CD14-positive monocyte (primary cell): ENCODE measurements around the gene TBC1D28. TPM values are rescaled to one million over a fixed set of nuclear protein-coding genes. Genes with fewer than 3 reads are reported as not detected.
"Not testable (repeated sequence)": the region's sequence is repeated elsewhere in the genome, so short reads cannot be mapped to it uniquely, and the experiment has no call there.

Experiments
- DNase-seq, 3 donors: peaks; one replicate each; pipeline ENCODE4 v3.0.0-alpha.2; 2011 to 2022
- H2AFZ ChIP-seq: 2 replicates; pipeline ENCODE4 v1.6.0; 2012; ENCODE audit warnings: mild to moderate bottlenecking, low read depth, low read length, inconsistent platforms; ENCODE audit not compliant: insufficient read depth, poor library complexity, severe bottlenecking
- H3K27ac ChIP-seq, 2 donors: 1 replicate in 1 of 2; 2 replicates in 1 of 2; pipeline ENCODE4 v1.5.1; 2012 to 2013; ENCODE audit warnings: low read length in 2 of 2, control low read depth in 1 of 2, inconsistent platforms in 1 of 2, low read depth in 1 of 2, mild to moderate bottlenecking in 1 of 2
- H3K27me3 ChIP-seq, 2 donors: one replicate each; pipeline versions ENCODE4 v1.6.0 to v1.6.1; 2011 to 2013; ENCODE audit warnings: low read length in 2 of 2; ENCODE audit not compliant: control insufficient read depth in 2 of 2, insufficient read depth in 2 of 2
- H3K36me3 ChIP-seq, 2 donors: replicated peaks in 1 of 2; 1 replicate in 1 of 2; 2 replicates in 1 of 2; pipeline versions ENCODE4 v1.5.1 to v1.6.1; 2012 to 2013; ENCODE audit warnings: low read length in 2 of 2, control low read depth in 1 of 2, inconsistent platforms in 1 of 2, mild to moderate bottlenecking in 1 of 2; ENCODE audit not compliant: insufficient read depth in 2 of 2, control insufficient read depth in 1 of 2
- H3K4me1 ChIP-seq, 2 donors: 1 replicate in 1 of 2; 2 replicates in 1 of 2; pipeline versions ENCODE4 v1.5.1 to v1.6.1; 2012 to 2013; ENCODE audit warnings: low read length in 2 of 2, control low read depth in 1 of 2, inconsistent platforms in 1 of 2, mild to moderate bottlenecking in 1 of 2, moderate library complexity in 1 of 2; ENCODE audit not compliant: insufficient read depth in 2 of 2, control insufficient read depth in 1 of 2
- H3K4me2 ChIP-seq: replicated peaks from 2 replicates; pipeline ENCODE3; 2012; ENCODE audit warnings: low read length, moderate library complexity, mild to moderate bottlenecking; ENCODE audit not compliant: poor library complexity, severe bottlenecking; ENCODE audit errors: extremely low read depth
- H3K4me3 ChIP-seq, 3 experiments: fragments of 200-600 bp in 1 of 3; sonication (generic) in 1 of 3; replicated peaks in 1 of 3; 1 replicate in 2 of 3; 2 replicates in 1 of 3; pipeline ENCODE4 v1.5.1; 2011 to 2013; ENCODE audit warnings: low read length in 3 of 3, mild to moderate bottlenecking in 3 of 3, control low read depth in 2 of 3, low read depth in 2 of 3, inconsistent platforms in 1 of 3, moderate library complexity in 1 of 3
- H3K79me2 ChIP-seq: 2 replicates; pipeline ENCODE4 v1.6.0; 2012; ENCODE audit warnings: mild to moderate bottlenecking, control low read depth, inconsistent platforms, low read length, moderate library complexity; ENCODE audit not compliant: insufficient read depth
- H3K9ac ChIP-seq: 2 replicates; pipeline ENCODE4 v1.6.0; 2017; ENCODE audit warnings: low read length, mild to moderate bottlenecking; ENCODE audit not compliant: insufficient read depth, poor library complexity, severe bottlenecking
- H3K9me3 ChIP-seq, 2 donors: replicated peaks in 1 of 2; 1 replicate in 1 of 2; 2 replicates in 1 of 2; pipeline versions ENCODE4 v1.5.1 to v1.6.1; 2012 to 2013; ENCODE audit warnings: low read length in 2 of 2, control low read depth in 1 of 2; ENCODE audit not compliant: control insufficient read depth in 1 of 2, insufficient read depth in 1 of 2
- H4K20me1 ChIP-seq: 2 replicates; pipeline ENCODE4 v1.6.0; 2012; ENCODE audit warnings: mild to moderate bottlenecking, low read length, control low read depth, moderate library complexity; ENCODE audit not compliant: insufficient read depth
- H3K27ac Mint-ChIP-seq, 7 donors: one replicate each; pipeline ENCODE4 v1.8.0; 2020; ENCODE audit warnings: mild to moderate bottlenecking in 7 of 7, mixed read lengths in 7 of 7, moderate library complexity in 6 of 7, inconsistent platforms in 2 of 7
- H3K27me3 Mint-ChIP-seq, 3 donors: one replicate each; pipeline ENCODE4 v1.8.0; 2021 to 2022; ENCODE audit warnings: low read depth in 3 of 3, mild to moderate bottlenecking in 3 of 3, mixed read lengths in 3 of 3, moderate library complexity in 3 of 3, inconsistent platforms in 1 of 3
- H3K36me3 Mint-ChIP-seq, 2 donors: one replicate each; pipeline ENCODE4 v1.8.0; 2020; ENCODE audit warnings: mixed read lengths in 2 of 2, inconsistent platforms in 1 of 2, mild to moderate bottlenecking in 1 of 2
- H3K4me1 Mint-ChIP-seq: one replicate; pipeline ENCODE4 v1.8.0; 2020; ENCODE audit warnings: mild to moderate bottlenecking, mixed read lengths
- H3K4me3 Mint-ChIP-seq, 2 donors: one replicate each; pipeline ENCODE4 v1.8.0; 2020; ENCODE audit warnings: mild to moderate bottlenecking in 2 of 2, mixed read lengths in 2 of 2, moderate library complexity in 1 of 2
- H3K9me3 Mint-ChIP-seq, 7 donors: one replicate each; pipeline ENCODE4 v1.8.0; 2020 to 2022; ENCODE audit warnings: mixed read lengths in 7 of 7, mild to moderate bottlenecking in 6 of 7, moderate library complexity in 6 of 7, inconsistent platforms in 2 of 7
- WGBS: methylation state at CpG from one replicate; pipeline ENCODE4 v1.1.5; 2013; ENCODE audit warnings: missing lambda C conversion rate; ENCODE audit not compliant: insufficient coverage; 5-methylcytosine and 5-hydroxymethylcytosine counted together
- intact Hi-C, 2 donors: fragments of 100-400 bp; cut with micrococcal nuclease; formaldehyde crosslinking; loops; one replicate each; pipeline versions ENCODE4 v1.15.0 to v1.15.1; 2023
- polyA minus RNA-seq: library from RNA; depleted of rRNA, polyadenylated mRNA; stranded (reverse); fragments of >200 nt; gene quantifications from 2 replicates; pipeline ENCODE4 v1.2.3, GENCODE V29; 2012
- polyA plus RNA-seq, 3 donors: library from polyadenylated mRNA; depleted of rRNA in 1 of 3; unstranded in 2 of 3; stranded (reverse) in 1 of 3; fragments of 300-500 nt in 2 of 3; fragments of >200 nt in 1 of 3; fragmentation: Illumina TruSeq in 2 of 3; gene quantifications; 1 replicate in 2 of 3; 2 replicates in 1 of 3; pipeline ENCODE4 v1.2.3, GENCODE V29; 2012 to 2021
- total RNA-seq, 12 experiments: library from RNA in 1 of 12; stranded (reverse) in 1 of 12; fragments of 120-200 nt in 1 of 12; gene quantifications; one replicate each; pipeline ENCODE4 v1.2.4 and lab custom pipeline; 2013 to 2026; ENCODE audit warnings: mixed read lengths in 6 of 12, inconsistent platforms in 1 of 12

The TBC1D28 gene
- not detected for total RNA-seq (2013)
- polyA plus RNA-seq = not detected
- not detected in 2 replicates for polyA minus RNA-seq
- total RNA-seq (lab: John Stamatoyannopoulos, UW) = 0 to 0.45 (median 0) reads per million in 11 experiments

- H3K36me3 Mint-ChIP-seq, H3K4me2 ChIP-seq, H3K4me1 ChIP-seq, DNase-seq, H3K9me3 ChIP-seq, H3K4me3 Mint-ChIP-seq, H3K79me2 ChIP-seq, H2AFZ ChIP-seq, H3K27me3 ChIP-seq, H4K20me1 ChIP-seq, H3K9me3 Mint-ChIP-seq, H3K9ac ChIP-seq, H3K27ac Mint-ChIP-seq, H3K27ac ChIP-seq, intact Hi-C loops, H3K36me3 ChIP-seq, H3K27me3 Mint-ChIP-seq, H3K4me3 ChIP-seq, H3K4me1 Mint-ChIP-seq: not testable (repeated sequence)
- WGBS = 89% methylated on average over 3 of the region's 9 CpGs
These were observed at the start of gene TBC1D28 for GRCh38 chr17:18644291-18644690. TSS of gene TBC1D28 (minus strand) at chr17:18644391. CDS start at chr17:18641352, 3,039 bp downstream.

- H3K27me3 Mint-ChIP-seq, intact Hi-C loops: not testable (repeated sequence)
These were observed 38.5 kb upstream of the TBC1D28 start for GRCh38 chr17:18682668-18683067.

GRCh38 chr17:18681767-18682571, 37.8 kb upstream of the TBC1D28 start, which contains the start of gene FOXO3B:
TSS of gene FOXO3B (minus strand) at chr17:18682314. CDS start at chr17:18681651, 663 bp downstream.
- H3K4me2 ChIP-seq = peak within 1 kb of the TSS; percentile 42
- H3K36me3 Mint-ChIP-seq, intact Hi-C loops, H3K27me3 Mint-ChIP-seq, H3K36me3 ChIP-seq, H3K9me3 Mint-ChIP-seq, H3K9me3 ChIP-seq, H3K4me1 Mint-ChIP-seq, H4K20me1 ChIP-seq, H3K79me2 ChIP-seq, H3K4me1 ChIP-seq, H3K27ac ChIP-seq, H3K27me3 ChIP-seq: not testable (repeated sequence)
- peak within 1 kb of the TSS; percentile 34 to 75 (median 47) for H3K4me3 ChIP-seq
- H2AFZ ChIP-seq = peak within 1 kb of the TSS; percentile 74
- H3K9ac ChIP-seq = peak within 1 kb of the TSS; percentile 54
- DNase-seq = peak; percentile 58 to 82 (median 73)
- peak within 1 kb of the TSS; percentile 56 to 91 for H3K4me3 Mint-ChIP-seq
- WGBS = 0% methylated on average over 9 of the region's 58 CpGs
- H3K27ac Mint-ChIP-seq = peak within 1 kb of the TSS in 2 of 7 donors; percentile 43 to 70

More at GRCh38 chr17:18682668-18683067, 38.5 kb upstream of the TBC1D28 start:
- not testable (repeated sequence) for H4K20me1 ChIP-seq, H3K4me1 Mint-ChIP-seq, H3K4me2 ChIP-seq, H3K9me3 Mint-ChIP-seq, H3K4me1 ChIP-seq, H3K9ac ChIP-seq, DNase-seq, H3K27ac ChIP-seq, H3K9me3 ChIP-seq, H3K27me3 ChIP-seq, H3K36me3 ChIP-seq, H3K36me3 Mint-ChIP-seq, H3K27ac Mint-ChIP-seq, H3K79me2 ChIP-seq
- Histone ChIP-seq H2AFZ (peak overlapping the region; percentile 74), H3K4me3 (peak overlapping the region; percentile 34 to 75 (median 47))
- no CpG with 5 or more reads among the region's 3 CpGs for WGBS
- peak overlapping the region in 1 of 2 donors; percentile 39 for H3K4me3 Mint-ChIP-seq

- WGBS = 92% methylated on average over 10 of the region's 29 CpGs
- H3K27ac Mint-ChIP-seq = peak overlapping the region in 1 of 7 donors; percentile 50
- DNase-seq = not testable (repeated sequence)
These were observed 33.2 kb upstream of the TBC1D28 start for GRCh38 chr17:18677381-18677780.

More at GRCh38 chr17:18677381-18677780, 33.2 kb upstream of the TBC1D28 start:
- H3K4me3 Mint-ChIP-seq, H2AFZ ChIP-seq, H3K27me3 ChIP-seq, H3K4me1 ChIP-seq, H4K20me1 ChIP-seq, H3K36me3 Mint-ChIP-seq, H3K27ac ChIP-seq, H3K4me1 Mint-ChIP-seq, intact Hi-C loops, H3K9me3 ChIP-seq, H3K4me2 ChIP-seq, H3K4me3 ChIP-seq, H3K9ac ChIP-seq, H3K27me3 Mint-ChIP-seq, H3K79me2 ChIP-seq, H3K36me3 ChIP-seq: not testable (repeated sequence)
- peaks cover 0 to 17% (median 6%) of the 10 kb centered on the region in 7 donors for H3K9me3 Mint-ChIP-seq
